ENCODE results near the gene RTP1.

The RTP1 gene

DNA sequence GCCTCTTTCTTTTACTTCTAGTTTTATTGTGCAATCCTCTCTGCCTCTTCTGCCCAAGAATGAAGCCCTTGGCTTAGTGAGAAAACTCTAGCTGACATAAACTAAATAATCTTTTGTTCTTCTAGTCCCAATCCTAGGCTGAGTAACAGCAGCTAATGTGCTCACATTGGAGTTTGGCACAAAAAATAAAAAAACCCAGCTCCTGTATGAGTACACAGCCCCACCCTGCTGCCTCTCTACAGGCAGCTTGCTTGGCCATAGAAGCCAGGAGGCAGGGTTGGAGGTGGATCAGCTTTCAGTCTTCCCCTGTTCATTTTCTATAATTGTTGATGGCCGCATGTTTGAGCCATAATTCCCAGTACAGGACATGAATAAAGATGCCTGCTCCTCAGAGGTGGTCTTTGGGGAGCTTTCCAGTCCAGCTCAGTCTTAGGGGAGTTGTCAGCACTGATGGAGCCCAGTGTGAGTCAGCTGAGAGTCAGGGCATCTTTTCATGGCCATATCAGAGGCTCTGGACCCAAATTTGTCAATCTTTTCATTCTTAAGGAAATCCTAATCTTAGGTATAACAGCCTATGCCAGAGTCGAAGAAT is 46.7 kb downstream of the RTP1 start:
- DNase-seq = no peak

DNA sequence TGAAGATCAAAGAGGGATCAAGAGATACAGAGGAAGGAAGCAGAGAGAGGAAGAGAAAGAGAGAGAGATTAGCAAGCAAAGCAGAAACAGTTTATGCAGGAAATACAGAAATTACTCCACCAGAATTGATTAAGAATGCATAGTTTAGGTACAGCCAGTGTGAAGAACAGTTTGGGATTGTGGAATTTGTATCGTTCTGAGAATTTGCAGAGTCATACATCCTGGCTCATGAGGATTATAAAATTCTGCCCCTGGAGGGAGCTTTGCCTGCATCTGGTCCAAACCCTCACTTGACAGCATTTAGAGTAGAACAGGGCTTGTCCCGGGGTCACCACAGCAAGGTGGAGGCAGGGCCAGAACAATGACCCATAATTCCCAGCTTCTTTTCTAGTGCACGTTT is 50.1 kb downstream of the RTP1 start:
- DNase-seq = no peak
